ENCODE results near the gene TRUB2.
"Not testable (repeated sequence)": the region's sequence is repeated elsewhere in the genome, so short reads cannot be mapped to it uniquely, and the experiment has no call there.

Gene TRUB2

GRCh38 chr9:128288273-128289004 lies 33.8 kb downstream of the TRUB2 start:
- ChIA-PET CTCF (no interaction called here), POLR2A (interaction anchor here (2.4 kb wide), 1 partner anchor 13 kb away, joined by 11 read pairs; the partner anchor contains the start of genes GOLGA2 and SWI5)
- TF ChIP-seq NFRKB (IDR thresholded peaks at IDR 0.05) (no peak), SUZ12 (IDR thresholded peaks at IDR 0.05) (no peak), L3MBTL2 (conservative IDR thresholded peaks at IDR 0.05) (no peak), ELF4 (IDR thresholded peaks at IDR 0.05) (no peak), ARNT (IDR thresholded peaks at IDR 0.05) (no peak), ZNF384 (IDR thresholded peaks at IDR 0.05) (no peak), HDGF (IDR thresholded peaks at IDR 0.05; ENCODE audit: borderline replicate concordance) (no peak), TARDBP (IDR thresholded peaks at IDR 0.05) (no peak), SP1 (IDR thresholded peaks at IDR 0.05) (no peak), FOXA1 (IDR thresholded peaks at IDR 0.05) (no peak), LEF1 (IDR thresholded peaks at IDR 0.05; ENCODE audit: borderline replicate concordance) (no peak), FOXM1 (IDR thresholded peaks at IDR 0.05; ENCODE audit: borderline replicate concordance) (no peak), CTBP1 (IDR thresholded peaks at IDR 0.05; ENCODE audit: borderline replicate concordance) (no peak), PKNOX1 (IDR thresholded peaks at IDR 0.05) (no peak), FOXK2 (IDR thresholded peaks at IDR 0.05) (no peak)
- no peak for DNase-seq (ENCODE audit: extremely low spot score)

GRCh38 chr9:128286440-128286839 lies 35.8 kb downstream of the TRUB2 start:
- CTCF ChIA-PET, result no interaction called here
- POLR2A ChIA-PET, result interaction anchor here (0.9 kb wide), 1 partner anchor 11 kb away, joined by 3 read pairs; the partner anchor contains the start of genes GOLGA2 and SWI5
- TF ChIP-seq FOXM1 (IDR thresholded peaks at IDR 0.05; ENCODE audit: borderline replicate concordance) (no peak), ARNT (IDR thresholded peaks at IDR 0.05) (no peak), FOXA1 (IDR thresholded peaks at IDR 0.05) (no peak), NFRKB (IDR thresholded peaks at IDR 0.05) (no peak), BHLHE40 (IDR thresholded peaks at IDR 0.05; ENCODE audit: borderline replicate concordance) (no peak), CTBP1 (IDR thresholded peaks at IDR 0.05; ENCODE audit: borderline replicate concordance) (no peak), HDGF (IDR thresholded peaks at IDR 0.05; ENCODE audit: borderline replicate concordance) (no peak), ELF4 (IDR thresholded peaks at IDR 0.05) (no peak), TARDBP (IDR thresholded peaks at IDR 0.05) (no peak), L3MBTL2 (conservative IDR thresholded peaks at IDR 0.05) (no peak)
- DNase-seq (ENCODE audit: extremely low spot score), result no peak

GRCh38 chr9:128285033-128285784 lies 37.0 kb downstream of the TRUB2 start:
- no peak for DNase-seq (ENCODE audit: extremely low spot score)
- CTCF ChIA-PET, result interaction anchor here (0.6 kb wide), 1 partner anchor 172 kb away, joined by 5 read pairs; no protein-coding TSS in a partner anchor
- no peak for TF ChIP-seq SUZ12 (IDR thresholded peaks at IDR 0.05)
- TF ChIP-seq LEF1 (IDR thresholded peaks at IDR 0.05; ENCODE audit: borderline replicate concordance), result no peak
- TF ChIP-seq CTBP1 (IDR thresholded peaks at IDR 0.05; ENCODE audit: borderline replicate concordance), result no peak
- no peak for TF ChIP-seq BHLHE40 (IDR thresholded peaks at IDR 0.05; ENCODE audit: borderline replicate concordance)
- TF ChIP-seq FOXM1 (IDR thresholded peaks at IDR 0.05; ENCODE audit: borderline replicate concordance), result no peak
- TF ChIP-seq TARDBP (IDR thresholded peaks at IDR 0.05), result no peak
- no peak for TF ChIP-seq ARNT (IDR thresholded peaks at IDR 0.05)
- TF ChIP-seq L3MBTL2 (conservative IDR thresholded peaks at IDR 0.05), result no peak
- no peak for TF ChIP-seq SP1 (IDR thresholded peaks at IDR 0.05)
- TF ChIP-seq FOXK2 (IDR thresholded peaks at IDR 0.05), result no peak
- no peak for TF ChIP-seq ZNF384 (IDR thresholded peaks at IDR 0.05)
- POLR2A ChIA-PET, result interaction anchor here (1.1 kb wide), 1 partner anchor 9 kb away, joined by 5 read pairs; the partner anchor contains the start of genes GOLGA2 and SWI5

GRCh38 chr9:128282500-128282899 lies 39.7 kb downstream of the TRUB2 start:
- no peak for DNase-seq (ENCODE audit: extremely low spot score)
- CTCF ChIA-PET, result no interaction called here
- POLR2A ChIA-PET, result no interaction called here
- no peak for TF ChIP-seq FOXA1 (IDR thresholded peaks at IDR 0.05)
- TF ChIP-seq ARNT (IDR thresholded peaks at IDR 0.05), result no peak
- no peak for TF ChIP-seq ZNF384 (IDR thresholded peaks at IDR 0.05)
- no peak for TF ChIP-seq CTBP1 (IDR thresholded peaks at IDR 0.05; ENCODE audit: borderline replicate concordance)
- TF ChIP-seq FOXM1 (IDR thresholded peaks at IDR 0.05; ENCODE audit: borderline replicate concordance), result no peak
- no peak for TF ChIP-seq HDGF (IDR thresholded peaks at IDR 0.05; ENCODE audit: borderline replicate concordance)
- no peak for TF ChIP-seq L3MBTL2 (conservative IDR thresholded peaks at IDR 0.05)
- no peak for TF ChIP-seq SUZ12 (IDR thresholded peaks at IDR 0.05)
- no peak for TF ChIP-seq NFRKB (IDR thresholded peaks at IDR 0.05)
- TF ChIP-seq TARDBP (IDR thresholded peaks at IDR 0.05), result no peak
- no peak for TF ChIP-seq FOXK2 (IDR thresholded peaks at IDR 0.05)
- TF ChIP-seq BHLHE40 (IDR thresholded peaks at IDR 0.05; ENCODE audit: borderline replicate concordance), result no peak
- TF ChIP-seq SP1 (IDR thresholded peaks at IDR 0.05), result no peak
- no peak for TF ChIP-seq ELF4 (IDR thresholded peaks at IDR 0.05)
- TF ChIP-seq LEF1 (IDR thresholded peaks at IDR 0.05; ENCODE audit: borderline replicate concordance), result no peak
- no peak for TF ChIP-seq PKNOX1 (IDR thresholded peaks at IDR 0.05)

- POLR2A ChIA-PET, result no interaction called here
- DNase-seq (ENCODE audit: extremely low spot score), result no peak
- TF ChIP-seq PKNOX1 (IDR thresholded peaks at IDR 0.05), result no peak
- TF ChIP-seq L3MBTL2 (conservative IDR thresholded peaks at IDR 0.05), result no peak
- CTCF ChIA-PET, result no interaction called here
Measured at GRCh38 chr9:128280084-128280622, 42.1 kb downstream of the TRUB2 start.

GRCh38 chr9:128279088-128280073 lies 42.9 kb downstream of the TRUB2 start:
- POLR2A ChIA-PET; CTCF ChIA-PET; DNase-seq (ENCODE audit: extremely low spot score): not testable (repeated sequence)
